GM11168 (cell line): Measurements from ENCODE around the gene ASCL5.
"Not testable (repeated sequence)": the region's sequence is repeated elsewhere in the genome, so short reads cannot be mapped to it uniquely, and the experiment has no call there.

Experiments
- in situ Hi-C: fragments of 300-500 bp; cut with MboI; formaldehyde crosslinking; loops from one replicate; pipeline ENCODE4 v1.12.0; 2022; ENCODE audit warnings: low sequenced_read_pairs; ENCODE audit not compliant: unreplicated experiment

Gene ASCL5

GRCh38 chr1:201126832-201127754 is at the start of gene ASCL5:
Gene ASCL5 (minus strand): TSS chr1:201127184. CDS start chr1:201115372, 11,812 bp downstream.
- in situ Hi-C loops, result no loop called here

GRCh38 chr1:201175820-201176500 is 49.0 kb upstream of the ASCL5 start:
- in situ Hi-C loops, result no loop called here

- in situ Hi-C loops, result no loop called here
Observed at GRCh38 chr1:201173736-201174135, 46.8 kb upstream of the ASCL5 start.

- in situ Hi-C loops, result no loop called here
Observed at GRCh38 chr1:201172999-201173610, 46.1 kb upstream of the ASCL5 start.

GRCh38 chr1:201172326-201172725 is 45.3 kb upstream of the ASCL5 start:
- in situ Hi-C loops, result no loop called here

GRCh38 chr1:201171063-201172036 is 44.4 kb upstream of the ASCL5 start:
- in situ Hi-C loops, result no loop called here

- in situ Hi-C loops, result no loop called here
Observed at GRCh38 chr1:201170533-201171062, 43.6 kb upstream of the ASCL5 start.

GRCh38 chr1:201169971-201170532 is 43.1 kb upstream of the ASCL5 start:
- in situ Hi-C loops, result no loop called here

- in situ Hi-C loops, result no loop called here
Observed at GRCh38 chr1:201169203-201169602, 42.2 kb upstream of the ASCL5 start.

- in situ Hi-C loops, result no loop called here
Observed at GRCh38 chr1:201167041-201167991, 40.3 kb upstream of the ASCL5 start.

GRCh38 chr1:201164645-201165044 is 37.7 kb upstream of the ASCL5 start:
- in situ Hi-C loops, result no loop called here

GRCh38 chr1:201163707-201164106 is 36.7 kb upstream of the ASCL5 start:
- in situ Hi-C loops, result no loop called here

- in situ Hi-C loops, result not testable (repeated sequence)
Observed at GRCh38 chr1:201163036-201163435, 36.1 kb upstream of the ASCL5 start.

GRCh38 chr1:201157949-201158348 is 31.0 kb upstream of the ASCL5 start:
- in situ Hi-C loops, result no loop called here

GRCh38 chr1:201156819-201157218 is 29.8 kb upstream of the ASCL5 start:
- in situ Hi-C loops, result no loop called here

- in situ Hi-C loops, result no loop called here
Observed at GRCh38 chr1:201156346-201156745, 29.4 kb upstream of the ASCL5 start.

- in situ Hi-C loops, result no loop called here
Observed at GRCh38 chr1:201155354-201155753, 28.4 kb upstream of the ASCL5 start.
